HG03135 (cell line): ENCODE data around the gene PDLIM1.
A peak's percentile ranks its signal among the peaks of the same experiment; 100 is the strongest.

ENCODE experiments used
- ATAC-seq: cut with Tn5 transposase; IDR thresholded peaks from one replicate; pipeline ENCODE4 v1.9.1; 2021; ENCODE audit warnings: mild to moderate bottlenecking, moderate library complexity; ENCODE audit not compliant: unreplicated experiment

Gene PDLIM1, protein sequence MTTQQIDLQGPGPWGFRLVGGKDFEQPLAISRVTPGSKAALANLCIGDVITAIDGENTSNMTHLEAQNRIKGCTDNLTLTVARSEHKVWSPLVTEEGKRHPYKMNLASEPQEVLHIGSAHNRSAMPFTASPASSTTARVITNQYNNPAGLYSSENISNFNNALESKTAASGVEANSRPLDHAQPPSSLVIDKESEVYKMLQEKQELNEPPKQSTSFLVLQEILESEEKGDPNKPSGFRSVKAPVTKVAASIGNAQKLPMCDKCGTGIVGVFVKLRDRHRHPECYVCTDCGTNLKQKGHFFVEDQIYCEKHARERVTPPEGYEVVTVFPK

GRCh38 chr10:95290461-95291364 lies at the start of gene PDLIM1:
TSS of gene PDLIM1 (minus strand) at chr10:95291003. CDS start at chr10:95290915, 88 bp downstream.
- peak; percentile 44 for ATAC-seq

GRCh38 chr10:95339863-95340262 lies 49.1 kb upstream of the PDLIM1 start:
- ATAC-seq = no peak

DNA sequence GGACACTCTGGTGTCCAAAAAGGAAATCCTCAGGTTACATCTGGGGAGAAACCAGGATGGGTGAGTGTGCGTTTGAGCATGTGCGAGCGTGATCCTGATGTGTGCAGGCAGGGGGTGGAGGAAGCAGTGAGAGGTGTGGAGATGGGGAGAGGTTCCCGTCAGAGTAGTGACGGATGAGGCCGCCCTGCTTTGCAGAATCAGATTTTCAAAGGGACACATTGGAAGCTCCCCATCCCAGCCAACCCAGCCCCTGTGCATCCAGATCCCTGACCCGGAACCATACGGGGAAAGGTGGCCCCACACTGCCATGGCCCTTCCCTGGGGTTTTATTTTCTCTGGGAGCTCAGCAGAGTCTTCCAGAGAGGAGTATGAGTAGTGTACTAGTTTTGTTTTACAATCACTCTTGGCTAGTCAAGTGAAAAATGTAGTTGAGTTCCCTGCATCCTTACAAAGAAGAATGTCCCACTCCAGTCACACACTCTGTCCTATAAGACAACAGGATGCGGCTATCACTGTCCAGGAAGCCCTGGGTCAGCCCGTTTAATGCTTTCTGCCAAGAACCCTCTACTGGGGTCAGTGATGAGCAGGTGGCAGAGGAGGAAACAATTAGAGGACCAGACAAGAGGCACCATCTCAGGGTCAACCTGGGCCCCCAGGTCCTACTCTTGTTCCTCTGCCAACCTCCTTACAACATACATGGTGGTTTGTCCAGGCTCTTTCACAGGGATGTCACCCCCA lies 46.8 kb upstream of the PDLIM1 start:
- ATAC-seq = no peak

- ATAC-seq = no peak
Observed at GRCh38 chr10:95336702-95337101, 45.9 kb upstream of the PDLIM1 start.

- ATAC-seq = no peak
Observed at GRCh38 chr10:95335933-95336699, 45.3 kb upstream of the PDLIM1 start.

- no peak for ATAC-seq
Observed at GRCh38 chr10:95334805-95335144, 44.0 kb upstream of the PDLIM1 start.

- no peak for ATAC-seq
Observed at GRCh38 chr10:95333997-95334804, 43.4 kb upstream of the PDLIM1 start.

DNA sequence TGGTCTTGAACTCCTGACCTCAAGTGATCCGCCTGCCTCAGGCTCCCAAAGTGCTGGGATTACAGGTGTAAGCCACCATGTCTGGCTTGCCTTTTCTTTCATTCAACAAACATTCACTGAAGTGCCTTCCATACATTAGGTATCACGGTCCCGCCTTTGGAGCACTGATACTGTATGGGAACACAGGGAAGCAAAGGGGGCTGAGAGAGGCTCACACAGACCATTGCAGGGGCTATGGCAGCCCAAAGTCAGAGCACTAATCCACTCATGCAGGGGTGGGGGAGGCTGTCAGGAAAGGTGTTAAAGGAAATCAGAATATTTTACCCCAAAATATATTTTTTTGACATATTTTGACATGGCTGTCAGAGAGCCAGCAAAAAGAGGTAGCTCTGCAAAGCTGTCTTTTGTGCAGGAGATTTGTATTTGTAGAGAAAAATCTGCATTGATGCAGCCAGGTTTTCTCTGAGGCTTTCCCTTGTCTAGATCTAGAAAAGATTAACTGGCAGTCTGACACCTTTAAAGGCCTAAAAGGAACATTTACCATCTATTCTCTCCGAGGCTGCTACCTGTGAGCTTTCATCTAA lies 42.0 kb upstream of the PDLIM1 start:
- ATAC-seq = no peak

DNA sequence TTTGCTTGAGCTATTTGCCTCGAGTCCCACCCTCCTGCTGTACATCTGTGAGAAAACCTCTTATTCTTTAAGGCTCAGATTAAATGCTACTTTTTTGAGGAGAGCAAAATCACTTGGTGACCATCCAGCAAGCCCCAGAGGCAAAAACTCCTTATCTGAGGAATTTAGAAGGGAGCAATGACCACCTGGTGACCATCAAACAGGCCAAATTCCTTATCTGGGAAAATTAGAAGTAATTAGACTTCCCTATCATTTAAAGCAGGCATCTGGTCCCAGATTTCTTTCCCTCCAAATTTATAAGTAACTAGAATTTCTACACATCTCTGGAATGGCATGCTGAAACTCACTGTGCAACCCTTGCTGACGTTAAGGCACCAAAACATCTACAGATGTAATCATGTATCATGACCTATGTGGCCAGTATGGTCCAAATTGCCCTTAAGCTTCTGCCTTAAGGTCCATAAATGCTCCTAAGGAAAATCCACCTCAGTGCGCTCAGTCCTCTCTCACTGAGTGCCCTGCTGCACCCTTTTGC lies 40.9 kb upstream of the PDLIM1 start:
- ATAC-seq = no peak

DNA sequence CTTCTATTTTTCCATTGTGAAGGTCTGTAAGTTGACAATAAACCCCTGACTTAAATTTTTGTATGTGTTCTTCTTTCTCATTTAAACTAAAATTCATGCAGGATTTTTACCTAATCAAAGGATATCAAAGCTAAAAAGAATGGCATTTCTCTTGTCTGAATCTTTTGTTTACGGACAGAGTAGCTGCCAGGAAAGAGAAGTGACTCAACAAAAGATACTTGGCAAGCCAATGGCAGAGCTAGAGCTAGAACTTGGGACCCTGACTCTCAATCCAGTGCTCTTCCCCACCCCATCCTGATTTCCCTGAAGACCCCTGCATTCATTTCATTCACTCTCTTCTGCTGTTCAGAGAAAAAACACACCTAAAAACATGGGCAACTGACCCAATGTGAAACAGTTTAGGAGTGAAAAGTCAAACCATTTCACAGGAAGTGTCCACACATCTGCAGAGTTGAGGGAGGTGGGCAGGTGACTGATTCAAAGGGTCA lies 40.2 kb upstream of the PDLIM1 start:
- ATAC-seq = no peak

- no peak for ATAC-seq
Observed at GRCh38 chr10:95329296-95329695, 38.5 kb upstream of the PDLIM1 start.

DNA sequence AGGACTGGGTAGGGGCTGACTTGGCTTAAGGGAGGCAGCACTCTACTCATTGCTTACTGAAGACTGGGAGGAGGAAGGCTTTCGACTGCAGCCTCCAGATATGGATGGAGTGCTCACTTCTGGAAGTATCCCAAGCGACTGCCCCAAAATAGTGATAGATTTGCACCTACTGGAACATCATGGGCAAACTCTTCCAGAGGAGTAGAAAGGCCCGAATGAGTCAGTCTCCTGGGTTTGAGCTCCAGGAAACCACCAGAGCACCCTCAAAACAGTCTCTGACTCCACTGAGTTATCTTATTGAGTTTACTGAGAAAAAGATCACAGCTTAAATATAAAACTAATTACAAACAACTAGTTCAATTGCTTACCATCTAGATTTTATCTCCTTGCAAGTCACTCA lies 37.2 kb upstream of the PDLIM1 start:
- no peak for ATAC-seq

GRCh38 chr10:95327367-95327766 lies 36.6 kb upstream of the PDLIM1 start:
- no peak for ATAC-seq

DNA sequence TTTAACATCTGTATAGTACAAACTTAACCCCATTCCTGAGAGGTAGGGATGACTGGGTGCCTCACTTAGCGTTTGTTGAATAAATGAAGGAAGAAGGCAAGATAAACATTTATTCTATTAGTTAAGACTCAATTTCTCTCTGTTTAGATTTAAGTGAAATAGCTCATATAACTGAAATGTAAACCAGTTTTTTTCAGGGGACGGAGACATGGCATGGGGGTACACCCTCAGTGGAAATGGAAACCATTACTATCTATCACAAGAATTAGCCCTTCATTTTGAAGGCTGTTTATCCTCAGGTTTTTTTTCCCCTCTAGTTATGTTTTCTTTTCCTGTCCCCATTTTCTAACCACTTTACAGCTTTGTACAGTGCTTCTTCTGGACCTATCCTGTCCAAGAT lies 35.6 kb upstream of the PDLIM1 start:
- ATAC-seq = no peak

DNA sequence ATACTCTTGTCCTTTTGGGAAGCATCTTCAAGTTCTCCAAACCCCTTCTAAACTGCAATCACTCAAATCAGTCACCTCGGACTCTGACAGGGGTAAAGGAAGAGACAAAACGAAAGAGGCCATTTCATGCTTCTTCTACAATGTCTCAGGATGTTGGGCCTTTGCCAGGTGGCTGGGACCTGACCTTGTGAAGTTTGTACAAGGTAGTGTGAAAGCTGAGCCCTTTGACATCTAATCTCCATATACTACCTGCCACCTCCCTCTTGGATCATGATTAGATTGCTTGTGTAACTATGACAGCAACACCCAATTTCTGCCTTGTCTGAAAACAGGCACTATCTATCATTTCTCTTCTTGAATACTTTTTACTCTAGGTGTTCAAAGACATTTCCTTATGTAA lies 35.1 kb upstream of the PDLIM1 start:
- no peak for ATAC-seq

DNA sequence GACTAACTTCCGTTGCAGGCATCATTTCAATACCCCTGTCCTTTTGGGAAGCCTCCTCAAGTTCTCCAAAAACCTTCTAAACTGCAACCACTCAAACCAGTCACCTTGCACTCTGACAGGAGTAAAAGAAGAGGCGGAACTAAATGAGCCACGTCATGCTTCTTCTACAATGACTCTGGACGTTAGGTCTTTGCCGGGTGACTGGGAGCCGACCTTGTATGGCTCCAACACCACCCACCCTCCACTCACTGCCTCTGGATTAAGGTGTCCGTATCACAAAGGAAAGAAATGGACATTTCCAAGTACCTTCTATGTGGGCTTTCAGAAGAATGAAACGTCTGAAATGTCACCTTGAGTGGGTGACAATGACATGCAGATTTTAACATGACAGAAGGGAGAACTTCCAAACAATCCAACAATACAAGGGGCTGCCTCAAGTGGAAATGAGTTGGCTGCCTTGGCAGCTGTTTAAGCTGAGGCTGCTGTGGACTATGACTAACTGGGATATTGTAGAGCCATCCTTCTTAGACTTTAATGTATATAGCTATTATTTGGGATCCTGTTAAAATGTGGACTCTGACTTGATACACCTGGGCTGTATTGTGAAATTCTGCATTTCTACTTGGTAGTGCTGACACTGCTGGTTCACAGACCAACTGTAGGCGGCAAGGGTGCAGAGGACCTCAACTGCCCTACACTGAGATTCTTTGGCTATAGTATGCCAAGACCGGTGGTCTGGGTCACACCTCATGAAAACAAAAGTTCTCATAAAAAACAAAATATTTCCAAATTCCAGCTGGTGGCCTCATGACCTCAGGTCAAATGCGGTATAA lies 33.8 kb upstream of the PDLIM1 start:
- no peak for ATAC-seq

DNA sequence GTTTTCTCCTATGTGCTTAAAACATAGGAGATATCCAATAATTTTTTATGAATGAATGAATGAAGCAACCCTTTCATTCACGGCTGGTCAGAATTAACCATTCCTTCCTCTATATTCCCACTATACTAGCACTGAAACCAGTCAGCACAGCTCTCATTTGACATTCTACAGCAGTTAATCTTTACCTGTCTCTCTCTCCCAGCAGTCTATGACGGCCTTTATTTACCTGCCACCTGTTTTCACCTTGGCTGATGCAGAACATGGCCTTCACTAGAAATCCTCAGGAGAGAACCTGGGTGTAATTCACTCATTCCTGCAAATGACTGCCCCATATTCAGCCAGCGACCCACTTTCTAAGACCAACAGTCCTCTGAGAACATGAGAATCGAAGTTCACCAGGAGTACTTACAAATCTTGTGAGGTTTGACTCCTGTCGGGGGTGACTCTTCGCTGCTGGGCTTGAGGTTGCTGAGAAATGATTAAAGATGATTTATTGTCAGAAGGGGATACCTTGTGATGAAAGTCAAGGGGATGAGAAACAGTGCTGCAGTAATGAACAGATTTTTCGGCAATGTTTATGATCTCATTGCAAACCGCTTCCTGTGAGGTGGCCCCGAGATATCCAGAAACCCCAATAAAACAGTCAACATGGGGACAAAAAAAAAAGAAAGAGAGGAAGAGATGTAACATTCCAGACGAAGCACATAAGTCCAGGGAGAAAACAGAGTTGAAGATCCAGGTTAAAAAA lies 30.9 kb upstream of the PDLIM1 start:
- no peak for ATAC-seq

GRCh38 chr10:95319239-95319638 lies 28.4 kb upstream of the PDLIM1 start:
- ATAC-seq = no peak
